PC-9 (cell line): ENCODE measurements around the gene CFAP74.

Experiments
- CTCF ChIP-seq: fragments of 200-600 bp; sonication (generic); conservative IDR thresholded peaks from 2 replicates; pipeline ENCODE4 v1.6.1; 2017; ENCODE audit warnings: mixed run types, antibody characterized with exemption, mild to moderate bottlenecking, moderate library complexity
- EZH2 ChIP-seq: fragments of 200-600 bp; sonication (generic); IDR thresholded peaks from 2 replicates; pipeline ENCODE4 v1.8.0; 2017; ENCODE audit warnings: antibody characterized with exemption, low read depth

GRCh38 chr1:1968767-1969504 lies 34.6 kb downstream of the CFAP74 start:
- no peak for TF ChIP-seq CTCF
- no peak for TF ChIP-seq EZH2
